GM12874 (cell line): Measurements from ENCODE around the gene THSD7B.

Source experiments
- TF ChIP-seq, protein P1 (sequence below): IDR thresholded peaks from 2 replicates; pipeline ENCODE4 v1.5.1; 2011; ENCODE audit warnings: low read depth, mild to moderate bottlenecking, control low read depth, low read length, moderate library complexity; ENCODE audit not compliant: insufficient read depth

Gene THSD7B

DNA sequence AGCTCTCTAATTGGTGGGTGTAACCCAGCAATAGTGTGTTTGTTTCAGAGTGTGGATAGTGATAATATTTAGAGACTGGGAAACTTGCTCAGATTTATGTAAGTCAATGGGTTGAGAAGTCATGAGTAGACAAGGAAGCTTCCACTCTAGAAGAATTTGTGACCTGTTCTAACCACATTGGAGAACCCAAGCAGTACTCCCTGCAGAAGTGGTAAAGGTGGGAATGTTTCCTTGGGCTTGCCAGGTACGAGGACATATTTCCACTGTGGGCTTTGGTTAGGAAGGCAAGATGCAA is 350.4 kb downstream of the THSD7B start:
- TF ChIP-seq, protein P1, sequence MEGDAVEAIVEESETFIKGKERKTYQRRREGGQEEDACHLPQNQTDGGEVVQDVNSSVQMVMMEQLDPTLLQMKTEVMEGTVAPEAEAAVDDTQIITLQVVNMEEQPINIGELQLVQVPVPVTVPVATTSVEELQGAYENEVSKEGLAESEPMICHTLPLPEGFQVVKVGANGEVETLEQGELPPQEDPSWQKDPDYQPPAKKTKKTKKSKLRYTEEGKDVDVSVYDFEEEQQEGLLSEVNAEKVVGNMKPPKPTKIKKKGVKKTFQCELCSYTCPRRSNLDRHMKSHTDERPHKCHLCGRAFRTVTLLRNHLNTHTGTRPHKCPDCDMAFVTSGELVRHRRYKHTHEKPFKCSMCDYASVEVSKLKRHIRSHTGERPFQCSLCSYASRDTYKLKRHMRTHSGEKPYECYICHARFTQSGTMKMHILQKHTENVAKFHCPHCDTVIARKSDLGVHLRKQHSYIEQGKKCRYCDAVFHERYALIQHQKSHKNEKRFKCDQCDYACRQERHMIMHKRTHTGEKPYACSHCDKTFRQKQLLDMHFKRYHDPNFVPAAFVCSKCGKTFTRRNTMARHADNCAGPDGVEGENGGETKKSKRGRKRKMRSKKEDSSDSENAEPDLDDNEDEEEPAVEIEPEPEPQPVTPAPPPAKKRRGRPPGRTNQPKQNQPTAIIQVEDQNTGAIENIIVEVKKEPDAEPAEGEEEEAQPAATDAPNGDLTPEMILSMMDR = no peak

DNA sequence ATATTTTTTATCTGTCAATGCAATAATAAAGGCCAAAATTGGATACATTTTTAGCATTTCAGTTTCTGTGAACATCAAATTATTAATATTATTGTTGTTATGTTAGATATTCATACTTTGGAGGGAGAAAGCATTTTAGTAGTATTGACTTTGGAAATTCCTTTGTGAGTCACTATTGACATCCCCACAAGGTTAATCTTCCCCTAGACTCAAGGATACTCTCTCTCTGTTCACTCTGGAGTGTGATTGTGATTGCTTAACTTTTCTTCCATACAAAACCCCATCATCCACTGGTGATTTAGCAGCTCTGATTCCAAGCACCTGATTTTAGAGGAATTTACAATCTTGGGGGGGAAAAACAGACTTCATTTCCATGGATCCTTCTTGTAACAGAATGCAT is 352.0 kb downstream of the THSD7B start:
- TF ChIP-seq, protein P1 = no peak

DNA sequence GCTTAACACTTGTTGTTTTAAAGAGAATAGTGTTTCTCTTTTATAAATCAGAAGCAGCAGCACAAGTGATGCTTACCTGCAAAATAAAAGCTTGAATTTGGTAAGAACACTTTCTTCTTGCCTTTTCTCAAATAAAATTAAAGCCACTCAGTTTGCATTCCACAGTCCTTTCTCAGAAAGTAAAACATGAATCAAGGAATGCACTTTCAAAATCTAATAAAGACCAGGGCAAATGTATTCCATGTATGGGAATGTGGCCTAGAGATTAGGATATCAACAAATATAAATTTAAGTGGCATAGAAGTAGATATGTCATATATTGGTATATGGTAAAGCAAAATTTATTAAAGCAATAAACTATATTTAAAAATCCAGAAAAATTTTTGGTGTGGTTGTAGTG is 352.8 kb downstream of the THSD7B start:
- TF ChIP-seq, protein P1 = no peak

DNA sequence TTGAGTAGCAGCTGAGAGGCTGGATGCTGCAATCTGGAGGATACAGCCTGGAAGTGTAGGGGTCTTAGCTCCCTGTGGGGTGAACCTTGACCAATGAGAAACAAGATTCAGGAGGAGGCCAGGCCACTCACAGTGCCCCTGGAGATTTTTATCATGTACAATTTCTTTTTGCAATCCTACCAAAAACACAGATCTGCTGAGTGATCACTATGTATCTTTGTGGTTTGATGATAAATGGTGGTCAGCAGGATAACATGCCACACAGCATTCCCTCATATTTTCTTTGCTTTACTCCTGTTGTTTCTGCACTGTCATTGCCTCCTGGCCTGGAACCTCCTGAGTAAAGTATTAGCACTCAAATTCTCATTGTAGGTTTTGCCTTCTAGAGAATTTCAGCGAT is 357.9 kb downstream of the THSD7B start:
- TF ChIP-seq, protein P1 = no peak

DNA sequence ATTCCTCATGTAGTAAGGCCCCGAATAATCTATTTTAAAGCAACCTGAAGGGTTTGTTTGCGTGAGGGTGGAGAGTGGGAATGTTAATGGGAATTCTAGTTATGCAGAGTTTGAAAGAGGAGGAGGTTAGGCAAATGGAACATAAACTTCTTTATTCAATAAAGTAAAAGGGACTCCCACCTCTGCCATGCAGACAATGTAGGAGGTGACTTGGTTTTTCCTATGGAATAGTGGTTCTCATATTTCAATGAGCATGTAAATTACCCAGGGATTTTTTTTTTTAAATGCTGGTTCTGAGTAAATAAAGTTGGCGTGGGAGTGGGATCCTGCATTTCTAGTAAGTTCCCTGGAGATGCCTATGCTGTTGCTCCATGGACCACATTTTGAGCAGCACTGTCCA is 367.9 kb downstream of the THSD7B start:
- TF ChIP-seq, protein P1 = no peak

DNA sequence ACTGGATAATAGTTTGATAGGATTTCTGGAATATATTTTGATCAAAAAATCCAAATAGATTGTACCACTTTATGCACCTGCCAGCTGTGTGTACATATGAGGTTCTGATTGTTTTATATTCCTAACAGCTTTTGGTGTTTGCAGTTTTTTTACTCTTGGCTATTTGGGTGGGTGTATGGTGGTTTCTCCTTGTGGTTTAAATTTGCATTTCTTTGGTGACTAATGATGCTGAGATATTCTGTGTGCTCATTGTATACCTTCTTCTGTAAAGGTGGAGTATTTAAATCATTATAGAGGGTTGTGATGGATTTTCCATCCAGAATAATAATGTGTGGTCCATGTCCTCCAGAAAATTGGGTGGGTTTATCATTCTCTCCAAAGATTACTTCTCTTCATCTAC is 372.9 kb downstream of the THSD7B start:
- TF ChIP-seq, protein P1 = no peak

DNA sequence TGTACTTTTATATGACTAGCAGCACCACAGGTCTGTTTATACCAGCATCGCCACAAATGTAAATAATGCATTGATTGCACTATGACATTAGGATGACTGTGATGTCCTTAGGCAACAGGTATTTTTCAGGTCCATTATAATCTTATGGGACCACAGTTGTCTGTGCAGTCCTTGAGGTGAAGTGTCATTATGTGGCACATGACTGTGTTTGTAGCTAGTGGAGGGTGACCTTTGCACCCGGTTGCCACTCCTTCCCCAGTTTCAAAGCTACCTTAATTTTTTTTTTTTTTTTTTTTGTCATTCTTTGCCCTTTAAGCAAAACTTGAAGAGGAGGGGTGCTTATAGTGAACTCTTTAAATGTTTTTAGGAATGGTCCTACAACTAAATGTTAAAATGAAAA is 386.4 kb downstream of the THSD7B start:
- TF ChIP-seq, protein P1 = no peak

DNA sequence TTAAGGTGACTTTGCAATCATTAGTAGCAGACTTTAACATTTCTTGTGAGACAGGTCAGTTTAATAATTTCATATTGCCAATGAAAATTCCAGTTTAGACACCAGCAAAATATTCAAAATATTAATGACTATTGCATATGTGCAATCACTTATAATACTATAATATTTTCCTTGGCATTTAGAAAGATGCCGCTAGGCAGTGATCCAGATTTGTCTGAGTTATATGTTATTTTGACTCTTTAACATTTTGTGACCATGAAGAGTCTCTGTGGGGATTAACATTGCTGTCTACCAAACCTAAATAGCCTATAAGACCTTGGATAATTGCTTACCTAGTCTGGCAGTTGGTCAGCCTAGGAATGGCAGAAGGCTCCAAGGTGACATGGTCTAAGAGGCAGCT is 389.6 kb downstream of the THSD7B start:
- TF ChIP-seq, protein P1 = no peak
